CD4-positive, alpha-beta T cell treated with Interleukin-6 at 100 ng/mL for 8 hours (primary cell): ENCODE results near the gene ENAH.
"Not testable (repeated sequence)": the region's sequence is repeated elsewhere in the genome, so short reads cannot be mapped to it uniquely, and the experiment has no call there.

Experiments used
- DNase-seq: peaks from one replicate; pipeline ENCODE4 v3.0.0-alpha.2; 2020; ENCODE audit warnings: mixed read lengths, low spot score

The ENAH gene

GRCh38 chr1:225493591-225494246, 159.2 kb downstream of the ENAH start:
- DNase-seq = no peak

- DNase-seq = no peak
Measured at GRCh38 chr1:225488676-225489075, 164.2 kb downstream of the ENAH start.

GRCh38 chr1:225486856-225487255, 166.1 kb downstream of the ENAH start:
- DNase-seq = no peak

GRCh38 chr1:225485991-225486530, 166.9 kb downstream of the ENAH start:
- no peak for DNase-seq

GRCh38 chr1:225485226-225485625, 167.7 kb downstream of the ENAH start:
- no peak for DNase-seq

- no peak for DNase-seq
Measured at GRCh38 chr1:225484657-225485214, 168.2 kb downstream of the ENAH start.

GRCh38 chr1:225483818-225484656, 168.9 kb downstream of the ENAH start:
- no peak for DNase-seq

GRCh38 chr1:225482421-225482950, 170.4 kb downstream of the ENAH start:
- DNase-seq = no peak

- no peak for DNase-seq
Measured at GRCh38 chr1:225481738-225482137, 171.2 kb downstream of the ENAH start.

GRCh38 chr1:225480825-225481434, 172.0 kb downstream of the ENAH start:
- peak; percentile 25 for DNase-seq

GRCh38 chr1:225479996-225480720, 172.8 kb downstream of the ENAH start:
- no peak for DNase-seq

- DNase-seq = no peak
Measured at GRCh38 chr1:225479341-225479740, 173.6 kb downstream of the ENAH start.

GRCh38 chr1:225477296-225477911, 175.5 kb downstream of the ENAH start:
- no peak for DNase-seq

GRCh38 chr1:225476538-225476988, 176.4 kb downstream of the ENAH start:
- no peak for DNase-seq

- no peak for DNase-seq
Measured at GRCh38 chr1:225476100-225476511, 176.8 kb downstream of the ENAH start.

- DNase-seq = peak; percentile 52
Measured at GRCh38 chr1:225474986-225475820, 177.7 kb downstream of the ENAH start.

- DNase-seq = no peak
Measured at GRCh38 chr1:225474439-225474985, 178.4 kb downstream of the ENAH start.

GRCh38 chr1:225473676-225474438, 179.1 kb downstream of the ENAH start:
- DNase-seq = not testable (repeated sequence)

GRCh38 chr1:225473266-225473665, 179.7 kb downstream of the ENAH start:
- peak; percentile 27 for DNase-seq
